NCI-H2196 (cell line): ENCODE measurements around the gene C22orf31.
"Not testable (repeated sequence)": the region's sequence is repeated elsewhere in the genome, so short reads cannot be mapped to it uniquely, and the experiment has no call there.

ENCODE experiments used
- DNase-seq: peaks from one replicate; lab custom pipeline; 2025; ENCODE audit not compliant: unreplicated experiment; lab: John Stamatoyannopoulos, UW

The C22orf31 gene

GRCh38 chr22:29055192-29055830 lies 6.3 kb downstream of the C22orf31 start:
- DNase-seq: no peak

GRCh38 chr22:29054251-29054767 lies 7.3 kb downstream of the C22orf31 start:
- no peak for DNase-seq

- no peak for DNase-seq
These were observed 8.5 kb downstream of the C22orf31 start for GRCh38 chr22:29053048-29053702.

GRCh38 chr22:29050457-29050856 lies 11.2 kb downstream of the C22orf31 start:
- DNase-seq: no peak

- peak; percentile 1 for DNase-seq
These were observed 11.9 kb downstream of the C22orf31 start for GRCh38 chr22:29049655-29050263.

- no peak for DNase-seq
These were observed 12.6 kb downstream of the C22orf31 start for GRCh38 chr22:29048822-29049654.

- DNase-seq: no peak
These were observed 16.9 kb downstream of the C22orf31 start for GRCh38 chr22:29044657-29045176.

GRCh38 chr22:29043906-29044575 lies 17.6 kb downstream of the C22orf31 start:
- no peak for DNase-seq

GRCh38 chr22:29041408-29041807 lies 20.2 kb downstream of the C22orf31 start:
- DNase-seq: no peak

GRCh38 chr22:29040385-29041275 lies 21.0 kb downstream of the C22orf31 start:
- DNase-seq: peak; percentile 47

GRCh38 chr22:29039684-29040083 lies 21.9 kb downstream of the C22orf31 start:
- not testable (repeated sequence) for DNase-seq

- no peak for DNase-seq
These were observed 22.5 kb downstream of the C22orf31 start for GRCh38 chr22:29039148-29039547.

- DNase-seq: peak; percentile 14
These were observed 24.2 kb downstream of the C22orf31 start for GRCh38 chr22:29037340-29037932.

GRCh38 chr22:29032584-29032983 lies 29.0 kb downstream of the C22orf31 start:
- no peak for DNase-seq

GRCh38 chr22:29032014-29032475 lies 29.6 kb downstream of the C22orf31 start:
- no peak for DNase-seq

GRCh38 chr22:29031227-29032011 lies 30.2 kb downstream of the C22orf31 start:
- no peak for DNase-seq

- DNase-seq: peak; percentile 56
These were observed 30.9 kb downstream of the C22orf31 start for GRCh38 chr22:29030618-29031226.
